K562 (cell line): ENCODE measurements around the gene RERE. TPM values are rescaled to one million over a fixed set of nuclear protein-coding genes. Genes with fewer than 3 reads are reported as not detected.

Experiments used
- ATAC-seq: fragments of 200-7000 bp; cut with Tn5 transposase; 3 replicates; pipeline ENCODE4 v1.9.1; 2020; ENCODE audit warnings: moderate library complexity
- BruUV-seq: library from RNA; stranded (reverse); fragments of 400-500 nt; replicated peaks from 2 replicates; lab custom pipeline; 2021; lab: Mats Ljungman, UMichigan
- CTCF ChIA-PET: fragments of 300-600 bp; formaldehyde crosslinking; extraction: SDS; loops from one replicate; lab custom pipeline; 2021; ENCODE audit warnings: low intra/inter-chr PET ratio; lab: Yijun Ruan, JAX
- POLR2A ChIA-PET: fragments of 300-600, 350-650 bp; sonication (Branson Sonifier 250); formaldehyde crosslinking; extraction: SDS; loops from one replicate; lab custom pipeline; 2021; ENCODE audit warnings: antibody characterized with exemption, inconsistent platforms; lab: Yijun Ruan, JAX
- DNase-seq, 4 experiments: peaks; one replicate each; pipeline versions ENCODE4 v3.0.0 to v3.0.0-alpha.2; 2011 to 2018; ENCODE audit warnings: low spot score in 3 of 4, mixed read lengths in 3 of 4; ENCODE audit errors: extremely low read depth in 1 of 4
- FAIRE-seq: peaks from 2 replicates; lab custom pipeline; 2011; peaks lifted over from hg19 to GRCh38; lab: Jason Lieb, UNC
- H2AFZ ChIP-seq: 2 replicates; pipeline ENCODE4 v1.6.0; 2011; ENCODE audit warnings: low read depth, low read length, control low read depth, inconsistent platforms
- H3K27ac ChIP-seq: fragments of 200-600 bp; 3 replicates; pipeline ENCODE4 v1.8.0; 2011; ENCODE audit warnings: low read depth, mild to moderate bottlenecking, control low read depth, inconsistent platforms, low read length, moderate library complexity, mixed read lengths; ENCODE audit errors: extremely low read depth
- H3K27me3 ChIP-seq, 2 experiments: fragments of 300-600 bp in 1 of 2; 2 replicates in 1 of 2; 3 replicates in 1 of 2; pipeline versions ENCODE4 v1.6.0 to v1.8.0; 2011; ENCODE audit warnings: inconsistent platforms in 2 of 2, low read length in 2 of 2, mild to moderate bottlenecking in 1 of 2, mixed read lengths in 1 of 2, moderate library complexity in 1 of 2; ENCODE audit not compliant: control insufficient read depth in 2 of 2, insufficient read depth in 2 of 2
- H3K36me3 ChIP-seq: fragments of 300-600 bp; 3 replicates; pipeline ENCODE4 v1.8.0; 2011; ENCODE audit warnings: mild to moderate bottlenecking, low read length, inconsistent platforms; ENCODE audit not compliant: control insufficient read depth, insufficient read depth
- H3K4me1 ChIP-seq, 2 experiments: fragments of 200-600 bp in 1 of 2; replicated peaks in 1 of 2; 2 replicates in 1 of 2; 3 replicates in 1 of 2; pipeline versions ENCODE4 v1.5.1 to v1.8.0; 2011; ENCODE audit warnings: inconsistent platforms in 2 of 2, low read length in 2 of 2, mild to moderate bottlenecking in 1 of 2, mixed read lengths in 1 of 2, moderate library complexity in 1 of 2; ENCODE audit not compliant: control insufficient read depth in 2 of 2, insufficient read depth in 2 of 2
- H3K4me2 ChIP-seq: 2 replicates; pipeline ENCODE4 v1.6.1; 2011; ENCODE audit warnings: low read length, control low read depth, inconsistent platforms, mixed read lengths; ENCODE audit not compliant: insufficient read depth
- H3K4me3 ChIP-seq: fragments of 200-600 bp; sonication (generic), shearing (Covaris generic); 2 replicates; pipeline ENCODE4 v1.5.1; 2016; ENCODE audit warnings: control low read depth, inconsistent platforms
- H3K79me2 ChIP-seq: fragments of 200-600 bp; 3 replicates; pipeline ENCODE4 v1.8.0; 2011; ENCODE audit warnings: low read length, inconsistent platforms; ENCODE audit not compliant: control insufficient read depth, insufficient read depth
- H3K9ac ChIP-seq, 2 experiments: 2 replicates each; pipeline versions ENCODE4 v1.6.0 to v1.6.1; 2011; ENCODE audit warnings: low read depth in 2 of 2, low read length in 2 of 2, control low read depth in 1 of 2, inconsistent platforms in 1 of 2, mild to moderate bottlenecking in 1 of 2, mixed read lengths in 1 of 2; ENCODE audit not compliant: insufficient read depth in 1 of 2
- H3K9me1 ChIP-seq: one replicate; pipeline ENCODE4 v1.6.0; 2011; ENCODE audit warnings: inconsistent platforms, mild to moderate bottlenecking, low read length, moderate library complexity; ENCODE audit not compliant: control insufficient read depth, insufficient read depth
- H3K9me3 ChIP-seq: replicated peaks from 2 replicates; pipeline ENCODE4 v1.5.1; 2011; ENCODE audit warnings: low read depth, low read length, inconsistent platforms; ENCODE audit not compliant: control insufficient read depth, insufficient read depth
- H4K20me1 ChIP-seq: replicated peaks from 2 replicates; pipeline ENCODE4 v1.6.1; 2011; ENCODE audit warnings: low read length, inconsistent platforms, mixed read lengths; ENCODE audit not compliant: control insufficient read depth, insufficient read depth
- CREB3 ChIP-seq: fragments of 450-650 bp; conservative IDR thresholded peaks from 2 replicates; pipeline ENCODE4 v1.6.1; 2016; ENCODE audit warnings: missing genetic modification characterization, low read depth, mild to moderate bottlenecking, missing compliant biosample characterization, moderate library complexity
- MGA ChIP-seq: fragments of 450-650 bp; IDR thresholded peaks from 2 replicates; pipeline ENCODE4 v1.6.1; 2016; ENCODE audit warnings: mild to moderate bottlenecking, moderate library complexity
- POLR2H ChIP-seq: IDR thresholded peaks from 2 replicates; pipeline ENCODE4 v1.6.1; 2016; ENCODE audit warnings: missing genetic modification characterization, low read depth, mild to moderate bottlenecking, control low read depth, missing compliant biosample characterization, moderate library complexity
- SMARCB1 ChIP-seq: IDR thresholded peaks from 2 replicates; pipeline ENCODE4 v1.6.1; 2011; ENCODE audit warnings: improper control_type of control experiment, low read depth; ENCODE audit not compliant: insufficient read length
- SUPT5H ChIP-seq: fragments of 450-650 bp; IDR thresholded peaks from 2 replicates; pipeline ENCODE4 v1.6.1; 2016
- TCF7 ChIP-seq: sonication (generic); IDR thresholded peaks from 2 replicates; pipeline ENCODE4 v1.6.1; 2016; ENCODE audit warnings: antibody characterized with exemption, borderline replicate concordance
- ZBTB1 ChIP-seq: sonication (generic); formaldehyde crosslinking; IDR thresholded peaks from 2 replicates; pipeline ENCODE4 v1.8.1; 2023; ENCODE audit warnings: missing genetic modification reagents, low read depth, mild to moderate bottlenecking, borderline replicate concordance
- ZNF785 ChIP-seq: fragments of 250-450 bp; sonication (Bioruptor Pico); IDR thresholded peaks from 2 replicates; pipeline ENCODE4 v1.4.0; 2020; ENCODE audit warnings: mild to moderate bottlenecking
- WGBS: fragments of 100-300 bp; shearing (Covaris generic); methylation state at CpG from one replicate; pipeline ENCODE4 v1.1.6; 2016; ENCODE audit warnings: low coverage, mixed read lengths; ENCODE audit not compliant: insufficient coverage; ENCODE audit errors: missing lambda C conversion rate; 5-methylcytosine and 5-hydroxymethylcytosine counted together
- in situ Hi-C: fragments of 300-500 bp; cut with MboI; formaldehyde crosslinking; loops from 4 replicates; pipeline ENCODE4 v1.15.0; 2018; ENCODE audit warnings: inconsistent platforms, mixed read lengths
- intact Hi-C: fragments of 100-400 bp; cut with micrococcal nuclease; formaldehyde crosslinking; loops from 2 replicates; pipeline ENCODE4 v1.14.2; 2022
- polyA plus RNA-seq, 8 experiments: library from polyadenylated mRNA; depleted of rRNA in 4 of 8; stranded (reverse) in 5 of 8; unstranded in 3 of 8; fragments of >200 nt; fragmentation: Nextera tagmentation in 2 of 8; fragmentation: Illumina TruSeq in 1 of 8; extraction: Ambion mirVana in 2 of 8; extraction: Trizol in 1 of 8; gene quantifications; 2 replicates each; pipeline versions ENCODE4 v1.2.1 to v1.2.3, GENCODE V29; 2011 to 2014; ENCODE audit warnings: inconsistent platforms in 1 of 8, missing spikeins in 1 of 8
- total RNA-seq, 7 experiments: library from RNA; depleted of rRNA in 6 of 7; stranded (reverse); fragments of >200 nt in 6 of 7; fragmentation: Illumina TruSeq in 2 of 7; extraction: Trizol in 2 of 7; gene quantifications; 2 replicates each; pipeline versions ENCODE4 v1.2.1 to v1.2.3, GENCODE V29; 2011 to 2021; ENCODE audit warnings: low replicate concordance in 1 of 7

The RERE gene
- total and polyA plus RNA-seq, 9 of the 15 experiments (the other 6 are each of a cell fraction or from before 2014, with no cell fraction given), result 3.0 to 51.5 (median 13.4) TPM

GRCh38 chr1:8506456-8506855 lies 311.0 kb downstream of the RERE start:
- H3K9ac ChIP-seq, result no peak overlapping the region
- H3K4me3 ChIP-seq, result no peak overlapping the region
- intact Hi-C loops, result no loop called here
- no peaks in the 10 kb centered on the region for H3K9me3 ChIP-seq
- H3K4me2 ChIP-seq, result no peak overlapping the region
- H3K9me1 ChIP-seq, result no peaks in the 10 kb centered on the region
- ChIA-PET CTCF (interaction anchor here (0.7 kb wide), 1 partner anchor 17 kb away, joined by 3 read pairs; no protein-coding TSS in a partner anchor), POLR2A (interaction anchor here (1.1 kb wide), 1 partner anchor 14 kb away, joined by 3 read pairs; no protein-coding TSS in a partner anchor)
- H4K20me1 ChIP-seq, result no peaks in the 10 kb centered on the region
- no peak for DNase-seq
- no peaks in the 10 kb centered on the region for H3K27me3 ChIP-seq
- H3K27ac ChIP-seq, result no peak overlapping the region
- in situ Hi-C loops, result no loop called here
- H3K36me3 ChIP-seq, result peaks cover 14% of the 10 kb centered on the region
- H3K4me1 ChIP-seq, result peaks cover 0 to 3% of the 10 kb centered on the region in 2 experiments; a peak in 2 of 5 replicates
- WGBS, result 47% methylated on average over 1 of the region's 1 CpG
- H2AFZ ChIP-seq, result no peak overlapping the region
- no peak for ATAC-seq
- no TSS peak for BruUV-seq
- FAIRE-seq, result no peak
- H3K79me2 ChIP-seq, result no peaks in the 10 kb centered on the region
- TF ChIP-seq POLR2H, result no peak
- TF ChIP-seq MGA, result no peak
- TF ChIP-seq CREB3 (tag), result no peak
- TF ChIP-seq SMARCB1, result no peak
- no peak for TF ChIP-seq TCF7
- no peak for TF ChIP-seq SUPT5H
- TF ChIP-seq ZNF785 (CRISPR knock-in tag), result no peak
- TF ChIP-seq ZBTB1, result no peak
